IMR-90 (cell line): ENCODE measurements around the gene AKIRIN2. TPM values are rescaled to one million over a fixed set of nuclear protein-coding genes. Genes with fewer than 3 reads are reported as not detected.

Source experiments
- ATAC-seq: fragments of 200-7000 bp; cut with Tn5 transposase; 2 replicates; pipeline ENCODE4 v1.9.1; 2020; ENCODE audit warnings: low read depth, mild to moderate bottlenecking, moderate library complexity
- BruUV-seq: library from RNA; stranded (reverse); fragments of 400-500 nt; replicated peaks from 2 replicates; lab custom pipeline; 2021; lab: Mats Ljungman, UMichigan
- CTCF ChIA-PET: fragments of 300-600 bp; formaldehyde crosslinking; extraction: SDS; loops from one replicate; lab custom pipeline; 2021; ENCODE audit warnings: antibody characterized with exemption; lab: Yijun Ruan, JAX
- POLR2A ChIA-PET: fragments of 300-600 bp; sonication (Branson Sonifier 250); formaldehyde crosslinking; loops from one replicate; lab custom pipeline; 2022; ENCODE audit warnings: antibody characterized with exemption; ENCODE audit not compliant: unreplicated experiment; lab: Charles Lee
- DNase-seq: peaks from one replicate; pipeline ENCODE4 v3.0.0; 2013
- H2AFZ ChIP-seq: replicated peaks from 2 replicates; pipeline ENCODE3; 2013; ENCODE audit warnings: low read length, mild to moderate bottlenecking; ENCODE audit not compliant: poor library complexity
- H2AK5ac ChIP-seq: 2 replicates; pipeline ENCODE4 v1.6.1; 2013; ENCODE audit warnings: low read depth, low read length, inconsistent platforms
- H2AK9ac ChIP-seq: replicated peaks from 2 replicates; pipeline ENCODE3; 2013; ENCODE audit warnings: mild to moderate bottlenecking, low read depth, low read length, moderate library complexity; ENCODE audit not compliant: poor library complexity
- H2BK120ac ChIP-seq: 2 replicates; pipeline ENCODE4 v1.6.1; 2013; ENCODE audit warnings: low read depth, low read length, inconsistent platforms
- H2BK15ac ChIP-seq: 3 replicates; pipeline ENCODE4 v1.6.1; 2013; ENCODE audit warnings: low read depth, low read length, inconsistent platforms
- H2BK20ac ChIP-seq: 2 replicates; pipeline ENCODE4 v1.6.1; 2013; ENCODE audit warnings: low read depth, mild to moderate bottlenecking, inconsistent platforms, low read length, moderate library complexity
- H2BK5ac ChIP-seq: 2 replicates; pipeline ENCODE4 v1.6.1; 2013; ENCODE audit warnings: mild to moderate bottlenecking, low read depth, low read length, inconsistent platforms; ENCODE audit not compliant: poor library complexity, severe bottlenecking
- H3K14ac ChIP-seq: replicated peaks from 2 replicates; pipeline ENCODE4 v1.6.1; 2013; ENCODE audit warnings: low read depth, low read length, inconsistent platforms
- H3K18ac ChIP-seq: 2 replicates; pipeline ENCODE4 v1.6.1; 2013; ENCODE audit warnings: low read depth, low read length, control low read depth
- H3K23ac ChIP-seq: 2 replicates; pipeline ENCODE4 v1.6.1; 2013; ENCODE audit warnings: low read depth, low read length, inconsistent platforms
- H3K27ac ChIP-seq: 2 replicates; pipeline ENCODE4 v1.5.1; 2013; ENCODE audit warnings: mild to moderate bottlenecking, control low read depth, low read length; ENCODE audit not compliant: insufficient read depth
- H3K27me3 ChIP-seq: 2 replicates; pipeline ENCODE4 v1.6.1; 2013; ENCODE audit warnings: low read length; ENCODE audit not compliant: control insufficient read depth, insufficient read depth
- H3K36me3 ChIP-seq: 2 replicates; pipeline ENCODE4 v1.6.1; 2013; ENCODE audit warnings: low read length, mixed read lengths; ENCODE audit not compliant: control insufficient read depth, insufficient read depth
- H3K4ac ChIP-seq: 2 replicates; pipeline ENCODE4 v1.6.1; 2013; ENCODE audit warnings: low read depth, low read length, inconsistent platforms
- H3K4me1 ChIP-seq: 2 replicates; pipeline ENCODE4 v1.6.1; 2013; ENCODE audit warnings: low read length, mixed read lengths; ENCODE audit not compliant: control insufficient read depth, insufficient read depth
- H3K4me2 ChIP-seq: 2 replicates; pipeline ENCODE4 v1.6.1; 2013; ENCODE audit warnings: low read depth, mild to moderate bottlenecking, control low read depth, low read length, moderate library complexity
- H3K4me3 ChIP-seq: 2 replicates; pipeline ENCODE4 v1.5.1; 2013; ENCODE audit warnings: low read depth, mild to moderate bottlenecking, control low read depth, low read length, moderate library complexity; ENCODE audit not compliant: insufficient read depth
- H3K56ac ChIP-seq: 2 replicates; pipeline ENCODE4 v1.6.1; 2013; ENCODE audit warnings: low read length, inconsistent platforms; ENCODE audit not compliant: insufficient read depth; ENCODE audit errors: extremely low read depth
- H3K79me1 ChIP-seq, 2 experiments: 2 replicates each; pipeline ENCODE4 v1.6.1; 2013; ENCODE audit warnings: low read length in 2 of 2, inconsistent platforms in 1 of 2, low read depth in 1 of 2
- H3K9ac ChIP-seq: 2 replicates; pipeline ENCODE4 v1.6.1; 2013; ENCODE audit warnings: low read depth, low read length, control low read depth
- H3K9me1 ChIP-seq: 2 replicates; pipeline ENCODE4 v1.6.1; 2013; ENCODE audit warnings: low read length, inconsistent platforms; ENCODE audit not compliant: insufficient read depth
- H3K9me3 ChIP-seq: 2 replicates; pipeline ENCODE4 v1.6.1; 2013; ENCODE audit warnings: low read length; ENCODE audit not compliant: control insufficient read depth, insufficient read depth
- H4K20me1 ChIP-seq: 2 replicates; pipeline ENCODE4 v1.6.1; 2013; ENCODE audit warnings: low read length, inconsistent platforms; ENCODE audit not compliant: insufficient read depth
- H4K5ac ChIP-seq: 2 replicates; pipeline ENCODE4 v1.6.1; 2013; ENCODE audit warnings: mild to moderate bottlenecking, low read depth, low read length, control low read depth
- H4K8ac ChIP-seq, 2 experiments: 2 replicates each; pipeline ENCODE4 v1.6.1; 2013; ENCODE audit warnings: low read depth in 2 of 2, low read length in 2 of 2, control low read depth in 1 of 2, inconsistent platforms in 1 of 2
- H4K91ac ChIP-seq: 2 replicates; pipeline ENCODE4 v1.6.1; 2013; ENCODE audit warnings: low read depth, low read length, inconsistent platforms; ENCODE audit not compliant: insufficient read depth
- FOS ChIP-seq: fragments of 150-350 bp; IDR thresholded peaks from 2 replicates; pipeline ENCODE4 v1.6.1; 2016; ENCODE audit warnings: low read depth, low read length
- NFE2L2 ChIP-seq: fragments of 150-350 bp; IDR thresholded peaks from 2 replicates; pipeline ENCODE4 v1.6.1; 2016; ENCODE audit warnings: low read depth, mild to moderate bottlenecking, low read length
- POLR2A ChIP-seq: IDR thresholded peaks from 2 replicates; pipeline ENCODE4 v1.6.1; 2012; ENCODE audit warnings: mild to moderate bottlenecking, low read depth, low read length
- WGBS, 2 experiments: methylation state at CpG; one replicate each; pipeline versions ENCODE4 v1.1.5 to v1.1.7; 2013; ENCODE audit warnings: missing lambda C conversion rate in 2 of 2; ENCODE audit not compliant: insufficient read length in 1 of 2; ENCODE audit errors: extremely low coverage in 2 of 2; 5-methylcytosine and 5-hydroxymethylcytosine counted together
- dilution Hi-C: fragments of 300-500 bp; cut with HindIII; formaldehyde crosslinking; loops from one replicate; pipeline ENCODE4 v1.14.3; 2018; ENCODE audit warnings: low sequenced_read_pairs; ENCODE audit not compliant: unreplicated experiment
- in situ Hi-C: fragments of 300-500 bp; cut with MboI; formaldehyde crosslinking; loops from 3 replicates; pipeline ENCODE4 v1.14.3; 2019; ENCODE audit warnings: low sequenced_read_pairs, inconsistent platforms, mixed read lengths
- intact Hi-C: fragments of 100-400 bp; cut with micrococcal nuclease; formaldehyde crosslinking; loops from 2 replicates; pipeline ENCODE4 v1.10.0; 2022
- polyA plus RNA-seq, 3 experiments: library from polyadenylated mRNA; depleted of rRNA; stranded (reverse); fragments of >200 nt; gene quantifications; 2 replicates each; pipeline ENCODE4 v1.2.3, GENCODE V29; 2012; ENCODE audit warnings: low replicate concordance in 1 of 3
- total RNA-seq: library from RNA; depleted of rRNA; stranded (reverse); fragments of >200 nt; gene quantifications from 2 replicates; pipeline ENCODE4 v1.2.3, GENCODE V29; 2012

AKIRIN2 gene
- total and polyA plus RNA-seq, 2 of the 4 experiments (the other 2 are of a cell fraction) = 7.9 to 26.6 TPM

- Histone ChIP-seq H4K5ac (no peak overlapping the region), H3K27ac (no peak overlapping the region), H3K9ac (no peak overlapping the region), H3K14ac (no peak overlapping the region), H2AK5ac (no peak overlapping the region), H3K9me3 (no peaks in the 10 kb centered on the region), H3K4me3 (no peak overlapping the region), H2AK9ac (no peak overlapping the region), H3K27me3 (no peaks in the 10 kb centered on the region), H3K18ac (no peak overlapping the region), H2BK20ac (no peak overlapping the region), H2BK5ac (no peak overlapping the region), H4K20me1 (no peaks in the 10 kb centered on the region), H2AFZ (no peak overlapping the region), H3K9me1 (no peaks in the 10 kb centered on the region), H3K23ac (no peak overlapping the region), H4K91ac (no peak overlapping the region), H3K4me1 (no peaks in the 10 kb centered on the region), H3K36me3 (no peaks in the 10 kb centered on the region), H4K8ac (no peak overlapping the region), H3K4me2 (no peak overlapping the region), H3K56ac (no peak overlapping the region), H2BK120ac (no peak overlapping the region), H3K4ac (no peak overlapping the region), H2BK15ac (no peak overlapping the region), H3K79me1 (no peaks in the 10 kb centered on the region)
- intact Hi-C loops (no loop called here), in situ Hi-C loops (no loop called here), dilution Hi-C loops (no loop called here)
- no TSS peak for BruUV-seq
- CTCF ChIA-PET = no interaction called here
- DNase-seq (no peak), ATAC-seq (no peak)
- POLR2A ChIA-PET = no interaction called here
- no peak for TF ChIP-seq POLR2A
- no peak for TF ChIP-seq NFE2L2
- no peak for TF ChIP-seq FOS
- WGBS, 2 experiments = no CpG with 5 or more reads among the region's 2 CpGs
Measured at GRCh38 chr6:87743454-87743853, 41.4 kb upstream of the AKIRIN2 start.
